CD4-positive, alpha-beta T cell treated with Interleukin-12 subunit alpha and Interleukin-12 subunit beta, for 1 hour (primary cell): ENCODE measurements around the gene HOXC5.
"Not testable (repeated sequence)": the region's sequence is repeated elsewhere in the genome, so short reads cannot be mapped to it uniquely, and the experiment has no call there.

Experiments used
- DNase-seq: peaks from one replicate; pipeline ENCODE4 v3.0.0-alpha.2; 2020

Gene HOXC5

DNA sequence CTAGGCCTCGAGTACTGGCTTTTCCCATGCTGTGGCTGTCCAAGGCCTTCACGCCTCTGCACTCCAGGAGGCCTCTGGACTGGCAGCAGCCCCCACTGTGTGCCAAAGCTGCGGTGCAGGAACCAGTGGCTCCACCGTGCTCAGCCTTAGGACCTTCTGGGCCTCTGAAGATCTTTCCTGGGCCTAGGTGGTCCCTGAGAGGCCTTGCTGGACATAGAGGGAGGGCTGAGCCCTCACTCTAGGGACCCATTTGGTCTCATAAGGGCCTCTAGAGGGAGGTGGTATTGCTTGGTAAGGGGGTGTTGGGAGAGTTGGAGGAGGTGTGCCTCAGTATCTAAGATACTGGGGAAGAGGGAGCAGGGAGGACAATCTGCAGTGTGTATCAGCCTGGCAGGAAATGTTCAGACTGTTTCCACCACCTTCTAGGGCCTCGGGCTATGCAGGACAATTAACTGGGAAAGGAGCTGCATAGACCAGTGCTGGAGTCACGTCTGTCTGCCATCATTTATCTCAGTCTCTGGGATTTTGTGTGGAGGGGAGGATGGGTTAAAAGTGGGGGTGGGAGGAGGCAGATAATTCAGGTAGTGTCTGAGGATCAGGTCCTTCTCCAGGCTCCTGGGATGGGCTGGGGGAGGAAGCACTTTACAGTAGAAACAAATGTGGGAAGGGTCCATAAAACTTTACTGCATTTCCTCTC, 2.9 kb downstream of the HOXC5 start:
- no peak for DNase-seq

DNA sequence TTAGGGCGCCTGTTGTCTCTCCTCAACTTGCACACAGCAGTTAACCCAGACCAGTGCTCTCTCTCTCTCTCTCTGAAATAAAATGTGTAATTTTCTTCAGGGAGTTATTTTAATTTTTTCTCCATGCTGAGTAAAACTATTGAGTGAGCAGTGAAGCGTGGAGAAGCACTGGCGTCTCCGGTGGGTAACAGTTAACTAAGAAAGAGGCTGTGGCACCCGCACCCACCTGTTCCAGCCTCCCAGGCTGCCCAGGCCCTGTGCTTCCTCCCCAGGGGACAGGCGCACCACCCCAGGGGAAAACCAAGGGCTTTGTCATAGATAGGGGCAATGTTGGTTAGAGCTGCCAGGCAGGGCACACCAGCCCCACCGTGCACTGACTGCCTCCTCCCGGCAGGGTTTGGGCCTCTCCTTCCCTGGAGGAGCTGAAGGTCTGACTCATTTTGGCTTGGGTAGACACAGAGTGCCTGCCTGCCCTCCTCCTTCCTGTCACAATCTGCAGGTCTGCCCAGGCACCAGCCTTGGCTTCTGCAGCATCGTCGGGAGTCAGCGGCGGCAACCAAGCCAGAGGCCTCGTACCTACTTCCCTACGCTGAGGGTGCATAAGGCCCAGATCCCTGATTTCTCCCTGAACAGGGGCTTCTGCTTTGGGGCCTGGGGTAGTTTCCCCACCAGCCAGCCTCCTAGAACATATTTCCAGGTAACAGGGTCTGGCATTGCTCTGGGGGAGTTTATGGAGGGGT, 3.9 kb downstream of the HOXC5 start:
- DNase-seq, result no peak

DNA sequence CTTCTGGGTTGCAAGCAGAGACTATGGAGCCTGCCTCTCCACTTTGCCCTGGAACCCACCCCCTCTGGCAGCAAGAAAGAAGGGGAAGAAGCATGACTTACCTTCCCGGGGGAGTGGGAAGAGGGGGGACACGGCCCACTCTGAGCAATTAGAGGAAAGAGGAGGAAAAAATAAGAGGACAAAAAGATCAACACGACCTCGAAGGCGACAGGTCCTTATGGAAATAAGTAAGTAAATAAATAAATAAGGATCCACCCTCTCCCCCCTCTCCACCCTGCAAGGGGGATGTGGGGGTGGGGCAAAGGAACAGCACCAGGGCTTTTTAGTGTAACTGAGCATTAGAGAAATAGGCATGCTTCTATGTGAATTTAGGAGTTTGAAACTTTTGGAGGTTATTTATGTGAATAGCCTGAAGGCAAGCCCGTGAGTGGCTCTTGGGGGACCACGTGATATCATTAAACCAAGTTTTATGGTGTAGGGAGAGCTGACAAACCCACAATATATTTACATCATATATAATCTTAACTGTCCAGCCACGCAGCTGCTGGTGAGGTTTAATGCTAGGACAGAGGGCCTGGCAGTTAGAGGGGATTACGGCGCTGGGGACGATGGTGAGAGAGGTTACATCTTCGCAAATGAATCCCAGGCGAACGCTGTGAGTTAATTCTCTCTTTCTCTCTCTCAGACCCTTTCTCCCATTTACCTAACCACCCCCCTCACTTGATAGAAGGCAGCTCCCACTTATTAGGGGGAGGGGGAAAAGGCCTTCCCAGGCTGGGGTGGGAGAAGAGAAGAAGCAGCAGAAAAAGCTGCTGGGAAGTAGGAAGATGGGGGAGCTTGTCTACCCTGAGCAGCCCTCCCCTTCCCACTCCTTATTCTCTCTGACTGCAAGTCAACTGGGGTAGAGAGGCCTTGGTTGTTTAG, 4.8 kb downstream of the HOXC5 start:
- DNase-seq, result no peak

DNA sequence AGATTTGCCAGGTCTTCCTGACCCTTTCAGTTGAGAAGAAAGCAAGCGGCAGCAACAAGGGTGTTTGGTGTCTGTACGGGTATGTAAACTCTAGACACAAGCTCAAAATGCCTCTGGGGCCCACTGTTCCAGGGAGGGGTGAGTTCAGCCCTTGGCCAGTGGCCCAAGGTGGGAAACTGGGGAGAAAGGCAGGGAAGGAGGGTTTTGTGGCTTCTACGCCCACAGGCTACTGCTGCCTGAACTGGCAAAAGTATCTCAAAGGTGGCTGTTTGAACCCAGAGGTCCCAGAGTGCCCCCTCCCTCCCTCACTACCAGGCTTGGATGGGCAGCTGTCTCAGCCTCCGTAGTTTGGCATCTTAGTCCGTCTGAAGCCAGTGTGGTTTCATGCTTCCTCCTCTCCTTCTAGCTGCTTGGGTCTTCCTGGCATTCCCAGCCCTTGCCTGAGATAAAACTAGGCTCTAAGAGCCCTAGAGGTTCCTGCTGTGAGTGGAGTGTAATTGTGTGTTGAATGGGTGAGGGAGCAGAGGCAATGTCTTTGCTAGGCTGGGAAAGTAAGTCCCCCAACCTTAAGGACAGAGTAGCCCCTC, 5.5 kb downstream of the HOXC5 start:
- no peak for DNase-seq

DNA sequence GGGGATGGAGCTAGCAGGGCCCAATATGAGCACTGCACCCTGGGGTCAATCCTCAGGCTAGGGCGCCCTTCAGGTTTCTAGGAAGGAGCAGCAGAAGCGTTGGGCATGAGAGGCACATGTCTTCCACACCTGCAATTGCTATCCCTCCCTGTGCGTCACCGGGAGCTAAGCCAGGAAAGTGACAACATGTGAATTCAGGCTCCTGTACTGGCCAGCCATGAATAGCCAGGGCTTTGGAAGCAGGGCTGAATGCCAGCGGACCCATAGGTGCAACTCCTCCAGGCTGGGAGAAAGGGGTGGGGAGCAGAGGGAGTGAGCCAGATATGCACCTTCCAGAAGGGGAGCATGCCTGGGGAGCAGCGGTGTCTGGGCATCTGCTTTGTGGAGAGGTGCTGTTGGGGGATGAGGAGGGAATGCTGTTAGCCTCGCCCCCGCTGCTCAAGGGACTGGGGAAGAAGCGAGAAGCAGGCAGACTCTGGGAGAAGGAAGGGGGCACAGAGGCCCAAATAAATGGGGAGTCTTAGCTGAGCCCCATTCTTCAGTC, 6.1 kb downstream of the HOXC5 start:
- DNase-seq, result no peak

DNA sequence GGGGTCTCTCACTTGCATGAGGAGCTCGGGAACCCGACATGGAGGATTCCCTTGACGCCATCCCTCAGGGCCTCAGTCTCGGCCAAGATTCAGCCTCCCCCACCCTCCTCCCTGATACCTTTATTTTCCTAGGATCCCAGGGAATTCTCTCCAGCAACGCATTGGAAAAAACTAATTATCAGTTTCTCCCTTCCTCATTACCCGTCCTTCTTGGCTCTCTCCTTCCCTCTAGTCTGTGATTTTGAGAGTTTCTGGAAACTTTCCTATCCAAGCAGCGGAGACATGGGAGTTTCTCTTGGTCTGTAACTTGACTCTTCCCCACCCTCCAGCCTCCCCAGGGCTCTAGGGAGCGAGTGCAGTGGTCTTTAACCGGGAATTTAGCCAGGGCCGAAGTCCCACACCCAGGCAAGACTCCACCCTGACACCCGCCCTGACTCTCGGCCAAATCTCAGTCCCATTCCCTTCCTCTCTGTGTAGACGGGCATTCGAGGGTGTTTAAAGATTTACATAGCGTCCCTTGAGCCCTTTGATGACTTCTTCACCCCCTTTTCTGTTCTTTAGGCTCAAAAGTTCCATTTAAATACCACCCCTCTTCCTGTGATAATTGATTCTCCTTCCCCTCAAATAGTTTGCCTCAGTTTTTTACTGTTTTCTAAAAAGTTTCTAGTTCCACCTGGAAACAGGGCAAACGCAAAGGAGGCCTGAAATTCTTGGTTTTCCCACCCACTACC, 6.7 kb downstream of the HOXC5 start:
- DNase-seq, result no peak

DNA sequence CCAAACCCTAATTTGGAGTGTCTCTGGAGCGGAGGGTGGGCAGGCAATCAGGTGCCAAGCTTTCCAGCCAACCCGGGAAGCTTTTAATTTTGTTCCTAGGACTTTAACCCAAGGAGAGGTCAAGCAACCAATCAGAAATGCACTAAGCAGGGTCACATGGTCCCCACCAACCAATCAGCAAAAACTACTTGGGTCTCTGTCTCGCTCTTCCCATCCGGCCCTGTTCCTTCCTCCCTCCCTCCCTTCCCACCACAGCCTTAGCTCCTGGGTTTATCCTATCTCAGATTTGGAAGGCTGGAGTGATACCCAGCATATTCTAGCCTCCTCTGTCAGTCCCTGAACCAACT, 7.3 kb downstream of the HOXC5 start:
- no peak for DNase-seq

DNA sequence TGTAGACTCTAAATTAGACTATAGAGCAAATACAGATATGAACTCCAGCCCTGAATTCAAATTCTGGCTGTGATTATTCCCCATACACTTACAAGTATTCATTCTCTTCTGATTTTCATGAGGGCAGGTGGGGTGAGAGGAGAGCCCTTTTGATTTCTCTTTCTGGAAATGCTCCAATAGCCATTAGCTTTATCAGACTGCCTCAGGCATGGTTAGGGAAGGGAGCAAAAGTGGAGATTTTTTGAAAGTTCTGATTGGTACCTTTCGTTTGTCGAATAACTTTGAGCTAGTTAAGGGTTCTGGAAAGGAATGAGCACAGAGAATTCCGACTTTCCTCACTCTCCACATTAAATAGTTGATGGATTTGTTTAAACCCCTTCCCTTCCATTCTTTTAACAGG, 7.8 kb downstream of the HOXC5 start:
- DNase-seq, result no peak

DNA sequence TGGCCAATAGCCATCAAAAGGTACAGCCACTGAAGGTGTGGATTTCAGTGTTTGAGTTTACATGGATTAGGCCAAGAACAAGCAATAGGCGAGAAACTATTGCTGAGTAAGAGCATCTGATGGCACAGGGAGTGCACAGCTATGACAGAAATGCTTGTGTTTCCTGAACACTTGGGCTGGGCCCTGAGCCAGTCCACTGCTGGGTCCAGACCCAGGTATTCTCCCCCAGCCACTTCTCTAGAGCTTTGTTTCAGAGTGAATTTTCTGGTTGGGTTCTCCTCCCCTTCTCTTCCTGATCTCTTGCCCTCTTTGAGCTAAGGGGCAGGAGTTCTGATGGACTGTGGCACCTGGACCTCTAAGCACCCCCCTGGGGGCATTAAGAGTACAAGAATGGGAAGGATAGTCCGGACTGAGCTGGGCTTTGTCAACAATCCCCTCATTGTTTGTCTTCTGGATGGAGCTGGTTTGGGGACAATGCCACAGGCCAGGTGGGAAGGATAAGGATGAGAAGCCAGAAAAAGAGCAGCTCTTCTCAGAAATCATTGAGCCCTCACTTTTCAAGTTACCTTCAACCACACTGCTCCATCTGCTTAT, 8.3 kb downstream of the HOXC5 start:
- DNase-seq, result no peak

DNA sequence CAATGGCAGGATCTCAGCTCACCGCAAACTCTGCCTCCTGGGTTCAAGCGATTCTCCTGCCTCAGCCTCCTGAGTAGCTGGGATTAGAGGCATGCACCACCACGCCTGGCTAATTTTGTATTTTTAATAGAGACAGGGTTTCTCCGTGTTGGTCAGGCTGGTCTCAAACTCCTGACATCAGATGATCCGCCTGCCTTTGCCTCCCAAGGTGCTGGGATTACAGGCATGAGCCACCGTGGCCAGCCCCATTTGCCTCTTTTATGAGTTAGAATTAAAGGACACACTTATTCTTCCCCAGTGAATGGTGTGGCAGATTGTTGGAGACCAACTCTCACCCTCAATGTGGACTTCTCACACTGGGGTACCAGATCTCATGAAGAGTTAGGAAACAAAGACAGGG, 9.2 kb downstream of the HOXC5 start:
- not testable (repeated sequence) for DNase-seq

DNA sequence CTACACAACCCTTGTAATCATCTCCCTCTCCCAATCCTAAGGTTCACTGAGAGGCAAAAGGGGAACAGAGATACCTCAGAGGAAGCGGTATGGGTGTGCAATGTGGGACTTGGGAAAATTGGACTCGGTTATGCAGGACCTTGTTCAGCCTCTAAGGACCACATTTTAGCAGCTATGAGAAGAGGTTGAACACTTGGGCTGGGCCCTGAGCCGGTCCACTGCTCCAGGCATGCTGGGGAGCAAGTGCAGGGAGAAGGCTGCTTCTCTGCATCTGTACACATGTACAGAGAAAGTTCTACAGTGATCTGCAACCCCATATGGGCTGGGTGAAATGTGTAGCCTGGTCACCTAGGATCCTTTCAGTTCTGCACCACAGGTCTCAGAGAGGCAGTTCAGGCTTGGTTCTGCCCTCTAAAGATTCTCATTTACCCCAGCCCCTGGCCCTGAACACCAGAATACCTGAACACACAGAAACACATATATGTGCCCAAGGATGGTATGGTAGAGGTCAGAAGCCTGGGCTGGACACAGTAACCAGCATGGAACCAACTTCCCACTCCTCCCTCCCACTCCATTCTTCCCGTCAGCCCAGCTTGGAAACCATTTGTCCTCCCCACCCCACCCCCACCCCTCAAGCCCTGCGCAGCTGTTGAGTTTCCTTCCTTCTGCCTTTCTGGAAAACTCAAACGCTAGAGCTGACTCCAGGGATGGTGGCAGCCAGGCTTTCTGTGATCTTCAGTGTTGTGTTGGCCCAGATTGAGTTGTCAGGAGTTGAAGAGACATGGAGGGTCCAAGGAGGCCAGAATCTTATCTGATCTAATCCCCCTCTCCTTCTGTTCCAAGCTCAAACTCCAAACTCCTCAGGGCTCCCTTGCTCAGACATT, 10.4 kb downstream of the HOXC5 start:
- DNase-seq, result no peak

DNA sequence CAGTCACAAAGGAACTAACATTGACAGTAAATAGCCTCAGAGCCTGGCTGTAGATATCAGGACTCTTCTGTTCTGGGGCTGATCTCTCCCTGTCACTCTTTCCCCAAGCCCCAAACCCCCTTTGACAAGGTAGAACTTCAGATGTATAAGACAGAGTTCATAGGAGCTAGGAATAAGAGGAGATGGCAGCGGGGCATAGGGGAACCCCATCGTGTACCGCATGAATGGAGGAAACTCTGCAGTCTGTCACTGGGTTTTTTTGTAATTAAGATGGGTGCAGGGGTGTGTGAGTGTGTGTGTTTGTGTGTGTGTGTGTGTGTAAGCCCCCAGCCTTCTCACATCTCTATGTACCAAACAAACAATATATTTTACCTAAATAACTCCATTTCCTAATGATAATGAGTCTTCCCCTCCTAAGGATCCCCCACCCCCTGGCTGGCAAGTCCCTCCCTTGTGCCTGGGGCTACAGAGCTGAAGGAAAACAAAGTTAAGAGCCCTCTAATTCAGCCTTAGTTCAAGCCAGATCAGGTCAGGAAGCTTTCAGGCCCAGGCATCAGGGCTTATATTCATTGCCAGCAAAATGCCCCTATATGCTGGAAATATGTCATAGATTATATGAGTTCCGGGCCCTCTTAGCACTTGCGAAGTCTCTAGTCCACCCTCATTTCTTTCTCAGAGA, 11.7 kb downstream of the HOXC5 start:
- no peak for DNase-seq

DNA sequence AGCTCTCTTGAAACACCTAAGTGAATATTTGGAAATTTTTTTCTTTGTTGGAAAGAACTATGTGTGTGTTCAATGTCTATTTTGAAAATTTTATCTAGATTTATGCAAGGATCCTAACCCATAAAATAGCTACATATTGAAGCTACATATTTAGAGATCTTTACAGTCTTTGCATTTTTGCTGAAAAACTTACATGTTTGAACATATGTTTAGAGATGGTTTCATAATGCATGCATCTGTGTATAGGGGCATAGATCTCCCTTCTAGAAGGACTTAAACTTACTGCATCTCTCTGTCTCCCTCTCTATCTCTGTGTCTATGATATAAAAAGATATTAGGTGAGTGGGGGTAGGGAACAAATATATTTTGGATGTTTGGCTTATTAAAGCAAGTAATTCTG, 12.6 kb downstream of the HOXC5 start:
- no peak for DNase-seq

DNA sequence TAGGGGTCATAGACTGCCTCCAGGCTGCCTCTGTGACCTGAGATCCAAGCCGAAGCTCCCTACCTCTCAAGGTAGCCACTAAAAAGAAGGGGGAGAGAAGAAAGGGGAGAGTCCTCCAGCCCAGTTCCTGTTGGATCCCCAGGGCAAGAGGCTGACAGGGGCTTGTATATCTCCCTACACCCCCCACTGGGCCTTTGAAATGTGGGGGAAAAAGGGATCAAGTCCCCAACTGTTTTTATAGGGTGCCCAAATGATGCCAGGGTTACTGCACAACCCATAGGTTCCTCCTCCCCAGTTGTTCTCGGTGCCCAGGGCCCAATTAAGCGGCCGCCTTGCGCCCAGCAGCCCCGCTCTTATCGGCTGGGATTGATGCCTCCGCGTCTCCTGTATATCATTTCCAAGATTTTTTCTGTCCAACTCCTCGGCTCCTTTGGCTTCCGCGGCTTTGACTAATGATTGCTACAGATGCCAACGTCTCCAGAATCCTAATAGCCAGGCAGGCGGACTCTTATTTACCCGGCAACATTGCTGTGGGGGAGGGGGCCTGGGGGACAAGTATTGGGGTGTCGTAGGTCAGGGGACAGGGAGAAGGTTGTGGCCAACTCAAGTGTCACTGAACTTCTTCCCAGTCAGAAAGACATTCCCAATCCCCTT, 13.1 kb downstream of the HOXC5 start:
- DNase-seq, result no peak

DNA sequence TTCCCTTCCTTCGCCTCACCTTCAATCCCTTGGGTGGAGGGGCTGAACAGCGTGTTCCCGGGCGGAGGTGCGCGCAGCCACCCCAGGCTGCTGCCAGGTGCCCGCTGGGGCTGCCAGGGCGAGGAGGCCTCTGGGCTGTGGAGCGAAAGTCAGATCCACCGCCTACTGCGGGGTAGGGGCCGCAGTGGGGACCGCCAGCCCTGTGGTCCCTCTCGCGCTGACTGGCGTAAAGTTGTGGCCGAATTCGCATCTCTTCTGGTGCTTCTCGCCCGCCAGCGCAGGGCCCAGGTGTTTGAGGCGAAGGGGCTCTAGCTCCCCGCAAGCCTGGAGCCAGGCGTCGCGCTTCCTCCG, 13.9 kb downstream of the HOXC5 start:
- no peak for DNase-seq

DNA sequence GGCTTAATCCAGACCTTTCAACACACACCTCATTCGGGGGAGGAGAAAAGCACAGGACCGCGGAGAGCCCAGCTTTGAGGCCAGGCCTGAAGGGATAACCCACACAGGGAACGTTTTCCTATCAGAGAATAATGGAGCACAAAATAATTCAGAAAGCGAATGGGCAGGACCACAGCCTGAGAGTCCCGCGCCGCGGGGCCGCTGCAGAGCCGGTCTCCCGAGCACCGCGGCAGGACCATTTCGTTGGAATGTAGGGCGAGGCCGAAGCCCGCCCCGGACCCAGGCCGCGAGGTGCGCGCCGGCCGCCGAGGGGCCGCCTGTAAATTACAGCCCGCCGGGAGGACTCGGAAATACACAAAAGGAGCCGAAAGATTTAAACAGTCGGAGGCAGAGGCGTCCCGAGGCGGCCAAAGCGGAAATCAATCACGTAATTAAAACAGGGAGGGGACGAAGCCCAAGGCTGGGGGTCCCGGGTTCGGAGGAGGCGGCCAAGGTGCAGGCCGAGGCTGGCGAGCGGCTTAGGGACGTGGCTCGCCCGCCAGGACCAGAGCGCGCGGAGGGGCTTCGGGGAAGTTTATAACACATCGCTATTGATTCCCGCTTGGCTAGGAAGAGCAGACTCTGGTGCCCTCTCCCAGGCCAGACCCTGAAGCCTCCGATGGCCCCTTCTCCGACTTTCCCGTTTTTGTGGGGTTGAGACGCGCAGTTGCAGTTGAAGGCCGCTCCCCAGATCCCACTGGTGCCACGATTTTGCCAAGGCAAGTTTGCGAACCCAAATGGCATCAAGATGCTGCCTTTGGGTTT, 14.5 kb downstream of the HOXC5 start:
- no peak for DNase-seq

DNA sequence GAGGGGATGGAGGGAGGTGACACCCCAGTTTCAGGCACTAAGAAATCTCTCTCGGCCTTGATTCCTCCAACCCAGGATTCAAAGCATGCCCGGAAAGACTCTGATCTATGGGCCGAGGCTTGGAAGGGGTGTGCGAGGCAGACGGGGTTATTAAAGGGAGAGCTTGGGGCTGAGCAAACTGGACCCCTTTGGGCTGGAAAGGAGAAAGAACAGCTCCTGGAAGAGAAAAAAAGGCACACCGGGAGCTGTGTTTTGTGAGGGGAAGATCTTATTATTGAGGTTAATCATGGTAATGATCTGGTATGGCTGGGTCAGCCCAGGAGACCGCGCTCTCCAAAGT, 15.1 kb downstream of the HOXC5 start:
- DNase-seq, result no peak

DNA sequence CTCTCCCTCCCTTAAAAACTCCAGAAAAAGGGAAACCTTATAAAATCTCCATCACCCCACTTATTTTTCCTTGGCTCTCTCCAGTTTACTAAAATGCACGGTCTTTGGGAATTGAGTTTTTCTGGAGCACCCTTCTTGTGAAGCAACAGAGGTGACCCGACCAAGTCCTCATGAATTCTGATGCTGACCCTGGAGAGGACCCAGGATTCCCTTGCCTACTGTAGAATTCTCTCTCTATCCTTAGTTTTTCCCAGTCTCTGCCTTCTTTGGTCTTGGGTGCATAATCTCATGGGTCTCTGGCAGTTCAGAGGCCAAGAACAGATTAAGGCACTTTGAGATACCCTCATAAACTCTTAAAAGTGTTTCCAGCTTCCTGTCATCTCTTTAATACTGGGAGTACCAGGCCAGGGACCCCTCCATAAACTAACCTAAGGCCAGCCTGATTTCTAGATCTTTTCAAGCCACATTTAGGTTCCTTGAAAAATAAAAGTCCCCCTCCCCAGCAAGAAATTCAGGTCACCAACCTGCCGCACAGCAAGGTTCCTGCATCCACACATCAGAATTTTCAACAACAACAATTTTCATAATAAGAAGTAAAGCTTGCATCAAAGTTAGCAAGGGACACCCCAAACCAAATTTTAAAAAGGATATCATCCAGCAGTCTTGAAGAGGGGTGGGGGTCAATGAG, 15.7 kb downstream of the HOXC5 start:
- DNase-seq, result no peak

DNA sequence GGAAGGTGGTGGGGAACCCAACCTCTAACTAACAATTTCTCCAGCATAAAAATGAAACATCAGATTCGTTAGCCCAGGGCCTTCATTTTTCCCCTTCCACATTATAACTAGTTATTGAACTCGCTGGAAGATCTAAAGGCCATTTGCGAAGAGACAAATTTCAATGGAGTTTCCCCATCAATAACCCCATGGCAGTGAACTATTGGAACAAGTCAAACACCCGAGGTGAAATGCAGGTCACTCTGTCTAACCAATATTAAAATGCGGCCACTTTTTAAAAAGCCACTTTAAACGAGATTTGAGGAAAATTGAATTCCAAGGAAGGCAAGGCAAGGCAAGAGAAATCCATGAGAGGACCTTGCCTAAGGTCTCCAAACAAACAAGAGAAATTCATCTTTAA, 16.3 kb downstream of the HOXC5 start:
- no peak for DNase-seq
